Activated B cell treated with CpG ODN at 0.5 μM for 24 hours (primary cell): ENCODE data around the gene LCN6. TPM values are rescaled to one million over a fixed set of nuclear protein-coding genes. Genes with fewer than 3 reads are reported as not detected.
A peak's percentile ranks its signal among the peaks of the same experiment; 100 is the strongest.

Experiments
- ATAC-seq: fragments of 200-7000 bp; cut with Tn5 transposase; one replicate; pipeline ENCODE4 v1.10.0; 2021; ENCODE audit warnings: low read depth, mild to moderate bottlenecking, moderate library complexity
- CTCF ChIA-PET: fragments of 350-600 bp; sonication (Branson Sonifier 250); formaldehyde crosslinking; loops from one replicate; lab custom pipeline; 2021; ENCODE audit warnings: antibody characterized with exemption; lab: Charles Lee
- POLR2A ChIA-PET: fragments of 350-600 bp; sonication (Branson Sonifier 250); formaldehyde crosslinking; loops from one replicate; lab custom pipeline; 2021; ENCODE audit warnings: antibody characterized with exemption; lab: Charles Lee
- DNase-seq: peaks from one replicate; pipeline ENCODE4 v3.0.0; 2022
- H3K27ac Mint-ChIP-seq: one replicate; pipeline ENCODE4 v1.8.0; 2020; ENCODE audit warnings: mixed read lengths
- H3K27me3 Mint-ChIP-seq: one replicate; pipeline ENCODE4 v1.8.0; 2021; ENCODE audit warnings: mixed read lengths
- H3K36me3 Mint-ChIP-seq: one replicate; pipeline ENCODE4 v1.8.0; 2021; ENCODE audit warnings: low read depth, mixed read lengths
- H3K4me1 Mint-ChIP-seq: one replicate; pipeline ENCODE4 v1.8.0; 2021; ENCODE audit warnings: mixed read lengths
- H3K4me3 Mint-ChIP-seq: one replicate; pipeline ENCODE4 v1.8.0; 2020; ENCODE audit warnings: mild to moderate bottlenecking, mixed read lengths
- H3K9me3 Mint-ChIP-seq: one replicate; pipeline ENCODE4 v1.8.0; 2020; ENCODE audit warnings: mixed read lengths
- intact Hi-C: fragments of 100-400 bp; cut with micrococcal nuclease; formaldehyde crosslinking; loops from one replicate; pipeline ENCODE4 v1.15.1; 2024
- total RNA-seq: library from RNA; stranded (reverse); gene quantifications from 2 replicates; pipeline ENCODE4 v1.2.3, GENCODE V29; 2022
- TF ChIP-seq, protein P1 (sequence below): fragments of 200-600 bp; IDR thresholded peaks from one replicate; pipeline ENCODE4 v1.8.0; 2022; ENCODE audit warnings: antibody characterized with exemption, mild to moderate bottlenecking

Gene LCN6
- total RNA-seq, 1 donor from 2014 or later, result not detected

GRCh38 chr9:136784997-136785361, 36.7 kb upstream of the LCN6 start:
- Mint-ChIP-seq H3K4me3 (no peak overlapping the region), H3K36me3 (no peaks in the 10 kb centered on the region), H3K27me3 (no peaks in the 10 kb centered on the region), H3K4me1 (peaks cover 15% of the 10 kb centered on the region), H3K27ac (peak overlapping the region; percentile 14), H3K9me3 (no peaks in the 10 kb centered on the region)
- intact Hi-C loops, result loop anchor here (1.0 kb wide), 1 partner anchor 19 kb away; no protein-coding TSS in a partner anchor
- no peak for DNase-seq
- no peak for ATAC-seq
- ChIA-PET CTCF (interaction anchor here (1.4 to 6.8 kb wide), 2 partner anchors 247 to 250 kb away, joined by 4 to 58 read pairs; partner anchors contain the start of gene FUT7), POLR2A (interaction anchor here (1.5 kb wide), 1 partner anchor 57 kb away, joined by 4 read pairs; no protein-coding TSS in a partner anchor)
- TF ChIP-seq, protein P1, sequence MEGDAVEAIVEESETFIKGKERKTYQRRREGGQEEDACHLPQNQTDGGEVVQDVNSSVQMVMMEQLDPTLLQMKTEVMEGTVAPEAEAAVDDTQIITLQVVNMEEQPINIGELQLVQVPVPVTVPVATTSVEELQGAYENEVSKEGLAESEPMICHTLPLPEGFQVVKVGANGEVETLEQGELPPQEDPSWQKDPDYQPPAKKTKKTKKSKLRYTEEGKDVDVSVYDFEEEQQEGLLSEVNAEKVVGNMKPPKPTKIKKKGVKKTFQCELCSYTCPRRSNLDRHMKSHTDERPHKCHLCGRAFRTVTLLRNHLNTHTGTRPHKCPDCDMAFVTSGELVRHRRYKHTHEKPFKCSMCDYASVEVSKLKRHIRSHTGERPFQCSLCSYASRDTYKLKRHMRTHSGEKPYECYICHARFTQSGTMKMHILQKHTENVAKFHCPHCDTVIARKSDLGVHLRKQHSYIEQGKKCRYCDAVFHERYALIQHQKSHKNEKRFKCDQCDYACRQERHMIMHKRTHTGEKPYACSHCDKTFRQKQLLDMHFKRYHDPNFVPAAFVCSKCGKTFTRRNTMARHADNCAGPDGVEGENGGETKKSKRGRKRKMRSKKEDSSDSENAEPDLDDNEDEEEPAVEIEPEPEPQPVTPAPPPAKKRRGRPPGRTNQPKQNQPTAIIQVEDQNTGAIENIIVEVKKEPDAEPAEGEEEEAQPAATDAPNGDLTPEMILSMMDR, result no peak

GRCh38 chr9:136784249-136784996, 36.1 kb upstream of the LCN6 start:
- POLR2A ChIA-PET, result interaction anchor here (1.5 kb wide), 1 partner anchor 57 kb away, joined by 4 read pairs; no protein-coding TSS in a partner anchor
- Mint-ChIP-seq H3K27ac (no peak overlapping the region), H3K27me3 (no peaks in the 10 kb centered on the region), H3K4me1 (peaks cover 15% of the 10 kb centered on the region), H3K36me3 (no peaks in the 10 kb centered on the region), H3K9me3 (no peaks in the 10 kb centered on the region), H3K4me3 (no peak overlapping the region)
- CTCF ChIA-PET, result interaction anchor here (0.7 to 6.8 kb wide), 3 partner anchors 14 to 251 kb away, joined by 3 to 58 read pairs (median 3); no protein-coding TSS in a partner anchor
- TF ChIP-seq, protein P1, result no peak
- DNase-seq (no peak), ATAC-seq (no peak)
- intact Hi-C loops, result loop anchor here (1.0 kb wide), 1 partner anchor 18 kb away; no protein-coding TSS in a partner anchor

DNA sequence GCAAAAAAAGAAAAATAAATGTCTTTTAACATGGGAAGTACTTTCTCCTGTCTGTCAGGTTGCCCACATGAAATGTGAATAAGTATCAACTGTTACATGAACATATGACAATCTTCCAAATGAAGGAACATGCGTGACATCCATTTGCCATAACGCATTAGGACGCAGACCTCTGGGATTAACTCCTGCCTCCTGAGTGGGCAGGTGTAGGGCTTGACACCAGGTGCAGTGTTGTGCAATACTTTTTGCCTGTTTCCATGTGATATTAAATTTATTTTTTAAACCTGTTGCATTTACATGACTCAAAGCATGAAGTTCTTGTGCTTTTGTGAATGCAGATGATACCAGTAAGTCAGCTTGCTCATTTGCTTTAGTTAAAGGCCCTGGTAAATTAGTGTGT, 34.1 kb upstream of the LCN6 start:
- no peak for ATAC-seq
- peaks cover 11% of the 10 kb centered on the region for H3K4me1 Mint-ChIP-seq
- TF ChIP-seq, protein P1, result no peak
- ChIA-PET POLR2A (no interaction called here), CTCF (no interaction called here)
- H3K4me3 Mint-ChIP-seq, result no peak overlapping the region
- H3K27me3 Mint-ChIP-seq, result peaks cover 15% of the 10 kb centered on the region
- H3K27ac Mint-ChIP-seq, result no peak overlapping the region
- H3K36me3 Mint-ChIP-seq, result no peaks in the 10 kb centered on the region
- H3K9me3 Mint-ChIP-seq, result no peaks in the 10 kb centered on the region
- DNase-seq, result no peak
- intact Hi-C loops, result no loop called here

GRCh38 chr9:136779808-136780207, 31.5 kb upstream of the LCN6 start:
- ChIA-PET POLR2A (no interaction called here), CTCF (no interaction called here)
- intact Hi-C loops, result no loop called here
- Mint-ChIP-seq H3K36me3 (no peaks in the 10 kb centered on the region), H3K27me3 (peaks cover 18% of the 10 kb centered on the region), H3K27ac (no peak overlapping the region), H3K4me3 (no peak overlapping the region), H3K4me1 (peaks cover 8% of the 10 kb centered on the region), H3K9me3 (no peaks in the 10 kb centered on the region)
- TF ChIP-seq, protein P1, result no peak
- DNase-seq, result no peak
- no peak for ATAC-seq

- Mint-ChIP-seq H3K9me3 (peaks cover 4% of the 10 kb centered on the region), H3K27ac (no peak overlapping the region), H3K4me1 (peaks cover 5% of the 10 kb centered on the region), H3K36me3 (no peaks in the 10 kb centered on the region), H3K4me3 (no peak overlapping the region), H3K27me3 (peaks cover 18% of the 10 kb centered on the region)
- TF ChIP-seq, protein P1, result no peak
- intact Hi-C loops, result no loop called here
- POLR2A ChIA-PET, result interaction anchor here (0.7 to 1.6 kb wide), 3 partner anchors 30 to 258 kb away, joined by 3 to 4 read pairs (median 3); partner anchors contain the start of gene RABL6
- CTCF ChIA-PET, result interaction anchor here (1.2 to 2.3 kb wide), 5 partner anchors 9 to 269 kb away, joined by 3 to 15 read pairs (median 6); partner anchors contain the start of gene NPDC1
- DNase-seq, result no peak
- no peak for ATAC-seq
Measured at GRCh38 chr9:136777359-136777758, 29.0 kb upstream of the LCN6 start.
